ENCODE results near the gene CLIP2.
"Not testable (repeated sequence)": the region's sequence is repeated elsewhere in the genome, so short reads cannot be mapped to it uniquely, and the experiment has no call there.

The CLIP2 gene

GRCh38 chr7:74338366-74339108 is 49.3 kb downstream of the CLIP2 start:
- DNase-seq, result no peak

GRCh38 chr7:74339648-74340047 is 50.4 kb downstream of the CLIP2 start:
- not testable (repeated sequence) for DNase-seq

- peak; percentile 87 for DNase-seq
Observed at GRCh38 chr7:74343281-74344131, 54.3 kb downstream of the CLIP2 start.

GRCh38 chr7:74344132-74344496 is 54.9 kb downstream of the CLIP2 start:
- peak; percentile 61 for DNase-seq

- no peak for DNase-seq
Observed at GRCh38 chr7:74344786-74345185, 55.6 kb downstream of the CLIP2 start.

GRCh38 chr7:74345970-74346369 is 56.8 kb downstream of the CLIP2 start:
- no peak for DNase-seq

GRCh38 chr7:74349621-74350020 is 60.4 kb downstream of the CLIP2 start:
- DNase-seq, result no peak

- DNase-seq, result no peak
Observed at GRCh38 chr7:74350751-74351150, 61.5 kb downstream of the CLIP2 start.

GRCh38 chr7:74351836-74352235 is 62.6 kb downstream of the CLIP2 start:
- no peak for DNase-seq

- not testable (repeated sequence) for DNase-seq
Observed at GRCh38 chr7:74352551-74353138, 63.4 kb downstream of the CLIP2 start.

- no peak for DNase-seq
Observed at GRCh38 chr7:74354009-74354408, 64.8 kb downstream of the CLIP2 start.

GRCh38 chr7:74355091-74355490 is 65.9 kb downstream of the CLIP2 start:
- peak; percentile 90 for DNase-seq

GRCh38 chr7:74356589-74357315 is 67.5 kb downstream of the CLIP2 start:
- DNase-seq, result peak; percentile 23

- DNase-seq, result no peak
Observed at GRCh38 chr7:74360008-74360407, 70.8 kb downstream of the CLIP2 start.

GRCh38 chr7:74362266-74362665 is 73.1 kb downstream of the CLIP2 start:
- DNase-seq, result no peak

- DNase-seq, result no peak
Observed at GRCh38 chr7:74364061-74364460, 74.9 kb downstream of the CLIP2 start.

- peak; percentile 72 for DNase-seq
Observed at GRCh38 chr7:74365322-74366022, 76.3 kb downstream of the CLIP2 start.

- no peak for DNase-seq
Observed at GRCh38 chr7:74371381-74372341, 82.5 kb downstream of the CLIP2 start.

GRCh38 chr7:74372511-74373111 is 83.4 kb downstream of the CLIP2 start:
- DNase-seq, result no peak

GRCh38 chr7:74373536-74373935 is 84.3 kb downstream of the CLIP2 start:
- no peak for DNase-seq

Data from fibroblast of skin of back (primary cell).